ENCODE data around the gene CCDC178.
"Not testable (repeated sequence)": the region's sequence is repeated elsewhere in the genome, so short reads cannot be mapped to it uniquely, and the experiment has no call there.

The CCDC178 gene

GRCh38 chr18:33356735-33357134, 83.8 kb downstream of the CCDC178 start:
- no peak for DNase-seq (ENCODE audit: low spot score)

GRCh38 chr18:33355756-33356155, 84.8 kb downstream of the CCDC178 start:
- DNase-seq (ENCODE audit: low spot score), result no peak

- no peak for DNase-seq (ENCODE audit: low spot score)
Measured at GRCh38 chr18:33355263-33355662, 85.3 kb downstream of the CCDC178 start.

GRCh38 chr18:33350256-33350655, 90.3 kb downstream of the CCDC178 start:
- DNase-seq (ENCODE audit: low spot score), result no peak

- not testable (repeated sequence) for DNase-seq (ENCODE audit: low spot score)
Measured at GRCh38 chr18:33339733-33340132, 100.8 kb downstream of the CCDC178 start.

- no peak for DNase-seq (ENCODE audit: low spot score)
Measured at GRCh38 chr18:33334781-33335180, 105.7 kb downstream of the CCDC178 start.

GRCh38 chr18:33330711-33331110, 109.8 kb downstream of the CCDC178 start:
- DNase-seq (ENCODE audit: low spot score), result no peak

- no peak for DNase-seq (ENCODE audit: low spot score)
Measured at GRCh38 chr18:33326975-33327374, 113.5 kb downstream of the CCDC178 start.

- no peak for DNase-seq (ENCODE audit: low spot score)
Measured at GRCh38 chr18:33317640-33318039, 122.9 kb downstream of the CCDC178 start.

- no peak for DNase-seq (ENCODE audit: low spot score)
Measured at GRCh38 chr18:33316146-33316587, 124.4 kb downstream of the CCDC178 start.

GRCh38 chr18:33307520-33307919, 133.0 kb downstream of the CCDC178 start:
- DNase-seq (ENCODE audit: low spot score), result no peak

GRCh38 chr18:33304277-33304676, 136.2 kb downstream of the CCDC178 start:
- no peak for DNase-seq (ENCODE audit: low spot score)

- DNase-seq (ENCODE audit: low spot score), result no peak
Measured at GRCh38 chr18:33291539-33291938, 149.0 kb downstream of the CCDC178 start.

- no peak for DNase-seq (ENCODE audit: low spot score)
Measured at GRCh38 chr18:33288082-33288716, 152.3 kb downstream of the CCDC178 start.

GRCh38 chr18:33282709-33283333, 157.7 kb downstream of the CCDC178 start:
- DNase-seq (ENCODE audit: low spot score), result no peak

GRCh38 chr18:33282142-33282541, 158.4 kb downstream of the CCDC178 start:
- no peak for DNase-seq (ENCODE audit: low spot score)

- DNase-seq (ENCODE audit: low spot score), result no peak
Measured at GRCh38 chr18:33277431-33277830, 163.1 kb downstream of the CCDC178 start.

- DNase-seq (ENCODE audit: low spot score), result no peak
Measured at GRCh38 chr18:33275843-33276242, 164.7 kb downstream of the CCDC178 start.

GRCh38 chr18:33270297-33270696, 170.2 kb downstream of the CCDC178 start:
- DNase-seq (ENCODE audit: low spot score), result no peak

- no peak for DNase-seq (ENCODE audit: low spot score)
Measured at GRCh38 chr18:33269223-33269622, 171.3 kb downstream of the CCDC178 start.

- DNase-seq (ENCODE audit: low spot score), result no peak
Measured at GRCh38 chr18:33264566-33264965, 176.0 kb downstream of the CCDC178 start.

- no peak for DNase-seq (ENCODE audit: low spot score)
Measured at GRCh38 chr18:33239298-33239697, 201.2 kb downstream of the CCDC178 start.

- DNase-seq (ENCODE audit: low spot score), result no peak
Measured at GRCh38 chr18:33232318-33232626, 208.2 kb downstream of the CCDC178 start.

All from putamen (tissue), 1 donor.